NK-92 treated with Interleukin-12 subunit alpha and Interleukin-12 subunit beta, amount 100 ng/mL, for 24 hours (cell line): ENCODE results near the gene DARS1.

Experiments used
- DNase-seq: peaks from one replicate; lab custom pipeline; 2025; lab: John Stamatoyannopoulos, UW

The DARS1 gene

DNA sequence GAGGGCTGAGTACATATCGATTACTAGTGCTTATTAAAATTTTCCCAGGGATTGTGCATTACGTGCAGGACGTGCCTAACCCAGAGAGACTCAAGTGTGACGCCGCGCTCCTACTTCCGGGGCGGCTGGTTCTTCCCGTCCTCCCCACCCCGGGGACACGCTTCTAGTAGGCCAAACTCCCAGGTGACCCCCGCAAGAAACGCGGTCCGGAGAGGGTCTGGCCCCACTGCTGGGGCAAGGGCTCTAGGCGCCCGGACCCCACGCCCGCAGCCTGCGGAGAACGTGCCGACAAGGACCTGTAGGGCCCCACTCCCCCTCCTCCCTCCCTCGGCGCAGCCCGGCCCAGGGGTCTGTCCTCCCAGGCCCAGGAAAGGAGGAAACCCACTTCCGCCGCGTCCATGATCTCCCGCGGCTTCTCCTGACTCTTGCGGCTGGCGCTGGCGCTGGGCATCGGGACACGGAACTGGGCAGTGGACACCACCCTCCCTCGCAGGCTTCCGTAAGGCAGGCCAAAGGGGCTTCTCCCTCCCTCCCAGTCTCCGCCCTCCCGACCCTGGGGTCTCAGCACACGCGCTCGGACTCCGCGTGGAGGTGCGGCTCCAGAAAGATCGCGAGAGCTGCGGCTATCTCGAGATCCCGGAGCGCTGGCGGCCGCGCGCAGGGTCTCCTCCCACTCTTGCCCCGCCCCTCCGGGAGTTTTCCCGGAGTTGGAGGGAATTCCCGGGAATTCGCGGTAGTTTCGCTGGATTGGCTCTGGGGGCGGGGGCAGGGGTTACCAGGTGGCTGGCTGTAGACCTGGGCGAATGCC is at the start of gene DARS1:
Gene DARS1, minus strand, starts transcription at position 609 of the 808 bp plus-strand sequence. Its CDS starts 158 bp downstream, at position 451.
- peak; percentile 84 for DNase-seq

DNA sequence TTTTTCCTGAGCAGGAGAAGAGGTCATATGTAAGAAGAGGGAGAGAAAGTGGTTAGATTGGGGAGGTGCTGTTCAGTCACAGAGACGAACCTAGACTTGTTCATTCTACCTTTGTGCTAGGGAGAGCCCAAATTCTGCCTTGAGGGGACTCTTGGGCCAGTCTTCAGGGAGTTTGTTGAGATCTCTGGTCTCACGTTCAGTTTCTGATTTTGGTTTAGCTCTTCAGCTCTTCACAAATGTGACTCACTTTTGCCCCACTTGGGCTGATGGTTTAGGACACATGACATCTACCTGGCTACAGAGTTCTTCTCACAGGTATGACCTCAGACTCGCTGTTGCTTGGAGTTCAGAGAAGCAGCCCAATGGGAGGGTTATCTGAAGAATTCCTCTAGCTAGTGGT is 49.2 kb upstream of the DARS1 start:
- no peak for DNase-seq

DNA sequence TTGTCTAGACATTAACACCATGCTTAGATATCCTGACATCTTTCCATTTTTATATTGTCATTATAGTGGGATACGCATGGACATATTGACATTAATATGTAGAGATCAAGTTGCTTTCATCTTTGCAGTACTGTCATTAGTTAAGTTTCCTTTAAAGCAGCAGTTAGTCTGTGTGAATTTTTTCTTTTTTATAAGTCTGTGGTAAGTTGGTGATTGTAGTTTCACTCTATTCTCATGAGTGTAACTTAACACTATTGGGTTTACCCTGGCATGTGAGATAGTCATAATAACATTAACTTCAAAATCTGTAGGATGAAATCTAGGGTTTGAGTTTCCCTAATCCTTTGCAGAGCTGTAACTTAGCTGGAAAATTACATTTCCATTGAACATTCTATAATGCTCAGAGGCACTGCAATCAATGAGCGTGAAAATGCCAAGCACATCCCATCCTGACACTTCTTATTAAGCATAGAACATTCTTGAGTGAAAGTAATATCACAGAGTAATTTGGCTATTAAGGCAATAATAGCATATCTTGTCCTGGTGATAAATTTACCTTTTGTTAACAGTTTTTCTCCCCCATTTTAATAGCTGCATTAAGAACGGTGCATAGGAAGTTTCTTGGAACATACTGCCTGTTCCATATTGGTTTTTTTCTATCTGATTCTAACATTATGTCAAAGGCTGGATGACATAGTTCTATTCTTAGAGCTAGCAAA is 47.5 kb upstream of the DARS1 start:
- DNase-seq: no peak

DNA sequence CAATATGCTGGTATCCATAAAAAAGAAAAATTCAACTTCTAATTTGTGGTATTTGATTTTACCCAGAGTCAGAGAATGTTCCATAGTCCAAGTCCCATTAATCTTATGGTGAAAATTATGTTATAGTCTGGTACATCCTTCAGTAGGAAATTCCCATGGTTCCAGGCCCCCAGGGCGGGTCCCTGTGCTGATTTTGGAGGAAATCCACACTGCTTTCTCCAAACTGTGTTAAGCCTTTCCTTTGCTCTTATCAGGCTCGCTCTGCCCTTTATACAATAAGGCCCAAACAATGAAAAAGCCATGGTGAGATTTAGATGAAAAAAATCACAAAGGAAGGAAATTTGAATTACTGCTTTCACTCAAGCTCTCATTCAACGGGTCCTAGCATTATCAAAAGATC is 46.8 kb upstream of the DARS1 start:
- no peak for DNase-seq

DNA sequence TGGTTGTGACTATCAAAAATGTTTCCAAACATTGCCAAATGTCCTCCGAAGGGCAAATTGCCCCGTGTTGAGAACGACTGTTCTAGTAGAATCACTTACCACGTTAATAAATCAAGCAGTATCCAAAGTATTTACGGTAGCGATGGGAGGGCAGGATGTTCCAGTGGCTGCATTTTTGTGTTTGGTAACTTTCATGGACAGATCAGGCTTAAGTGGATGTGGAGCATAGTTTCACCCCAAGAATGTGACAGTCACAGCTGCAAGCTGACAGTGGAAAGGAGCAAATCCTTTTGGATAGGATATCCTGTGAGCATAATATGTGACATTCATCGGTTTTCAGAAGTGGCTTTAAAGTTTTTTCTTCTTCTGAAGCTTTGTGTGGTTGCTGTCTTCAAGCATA is 46.3 kb upstream of the DARS1 start:
- DNase-seq: no peak

DNA sequence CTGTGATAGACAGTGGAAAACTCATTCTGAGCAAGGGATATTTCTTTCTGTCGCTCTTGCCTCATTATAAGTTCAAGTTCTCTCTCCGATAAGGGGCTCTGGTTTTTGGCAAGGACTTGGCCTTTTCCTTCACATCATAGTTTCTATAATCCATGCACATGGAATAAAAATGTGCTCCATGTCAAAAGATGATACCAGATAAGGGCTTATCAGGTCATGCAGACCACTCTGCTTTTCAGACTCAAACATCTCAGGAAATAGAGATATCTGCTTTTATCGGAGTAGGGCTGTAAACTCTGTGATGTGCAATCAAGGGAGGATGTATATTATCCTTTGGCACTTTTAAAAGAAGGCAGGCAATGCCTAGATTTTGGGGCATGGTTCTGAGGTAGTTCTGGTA is 45.0 kb upstream of the DARS1 start:
- DNase-seq: no peak

DNA sequence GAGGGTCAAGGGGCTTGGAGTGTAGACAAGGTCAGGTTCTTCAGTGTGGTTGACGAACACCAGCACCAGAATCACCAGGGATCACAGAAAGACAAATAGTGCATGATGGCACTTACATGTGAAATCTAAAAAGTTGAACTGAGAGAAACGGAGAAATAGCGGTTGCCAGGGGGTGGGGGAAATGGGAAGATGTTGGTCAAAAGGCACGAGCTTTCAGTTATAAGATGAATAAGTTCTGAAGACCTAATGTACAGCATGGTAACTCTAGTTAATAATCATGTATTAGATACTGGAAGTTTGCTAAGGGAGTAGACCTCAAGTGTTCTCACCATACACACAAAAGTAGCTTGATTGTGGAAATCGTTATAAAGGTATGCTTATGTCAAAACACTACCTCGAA is 43.7 kb upstream of the DARS1 start:
- DNase-seq: no peak

DNA sequence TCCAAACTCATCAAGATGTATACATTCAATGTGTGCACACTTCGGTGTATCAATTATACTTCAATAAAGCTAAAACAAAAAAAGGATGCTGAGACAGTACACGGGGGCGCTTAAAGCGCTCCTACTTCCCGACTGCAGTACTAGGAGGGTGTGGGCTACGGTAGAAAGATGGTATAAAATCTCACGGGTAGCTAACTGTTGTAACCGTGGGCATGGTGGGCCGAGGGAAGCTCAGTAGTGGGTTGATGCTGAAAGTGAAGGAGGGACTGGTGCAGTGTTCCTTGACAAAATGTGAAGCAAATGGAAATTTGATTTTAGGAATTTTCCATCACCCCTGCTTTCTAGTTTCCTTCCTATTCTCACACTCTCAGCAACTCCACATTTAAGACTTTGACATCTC is 42.6 kb upstream of the DARS1 start:
- DNase-seq: no peak

DNA sequence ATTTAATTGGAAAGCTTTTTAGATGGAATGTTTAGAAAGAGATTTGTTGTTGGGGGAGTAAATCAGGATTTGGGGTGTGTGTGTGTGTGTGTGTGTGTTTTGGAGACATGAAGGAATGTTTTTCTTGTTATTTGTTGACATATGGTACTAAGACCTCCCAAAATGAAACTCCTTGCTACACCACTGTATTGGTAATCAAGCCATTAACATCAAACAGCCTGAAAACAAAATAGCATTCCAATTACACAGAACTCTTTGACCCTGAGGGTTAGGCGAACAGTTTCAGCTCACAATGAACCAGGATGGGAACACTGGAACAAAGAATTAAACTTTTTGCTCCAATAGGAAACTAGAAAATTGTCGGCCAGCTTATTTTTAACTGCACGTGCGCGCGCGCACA is 41.7 kb upstream of the DARS1 start:
- no peak for DNase-seq

DNA sequence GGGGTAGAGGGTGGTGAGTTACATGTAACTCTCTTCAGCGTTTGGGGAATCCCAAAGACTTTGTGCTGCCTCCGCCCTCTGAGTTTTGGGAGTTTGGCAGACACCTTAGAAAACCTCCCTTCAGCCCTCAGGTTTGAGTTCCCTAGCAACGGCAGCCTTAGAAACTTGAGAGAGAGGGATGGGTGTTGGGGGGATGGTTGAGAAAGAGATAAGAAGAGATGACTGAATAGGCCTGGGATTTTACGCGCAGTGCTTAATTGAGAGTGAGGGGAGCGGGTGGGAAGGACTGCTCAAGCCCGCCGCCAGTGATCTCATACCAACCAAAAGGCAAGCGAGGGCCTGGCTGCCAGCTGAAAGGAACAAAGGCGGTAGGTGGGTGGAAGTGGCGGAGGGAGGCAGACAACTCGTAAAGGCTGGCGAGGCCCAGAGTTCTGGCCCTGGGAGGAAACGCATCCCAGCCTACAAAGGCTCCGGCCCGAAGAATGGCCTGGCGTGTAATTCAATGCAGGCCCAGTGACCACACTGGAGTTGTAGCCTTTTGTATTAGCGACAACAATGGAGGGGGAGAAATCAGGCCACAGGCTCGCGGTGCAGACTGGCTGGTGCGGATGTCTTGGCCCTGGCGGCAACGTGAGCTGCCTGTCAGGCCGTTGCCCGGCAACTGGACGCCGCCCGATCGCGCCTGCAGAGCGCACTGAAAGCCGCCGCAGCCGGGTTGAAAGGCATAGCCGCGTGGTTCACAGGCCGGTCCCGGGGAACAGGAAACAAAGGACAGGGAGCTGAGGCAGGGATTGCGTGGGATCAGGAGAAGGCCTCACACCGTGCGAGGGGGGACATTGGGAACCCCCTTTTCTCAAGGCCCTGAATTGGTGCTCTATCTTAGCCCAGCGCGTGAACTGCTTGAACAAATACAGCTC is 39.9 kb upstream of the DARS1 start:
- DNase-seq: no peak

DNA sequence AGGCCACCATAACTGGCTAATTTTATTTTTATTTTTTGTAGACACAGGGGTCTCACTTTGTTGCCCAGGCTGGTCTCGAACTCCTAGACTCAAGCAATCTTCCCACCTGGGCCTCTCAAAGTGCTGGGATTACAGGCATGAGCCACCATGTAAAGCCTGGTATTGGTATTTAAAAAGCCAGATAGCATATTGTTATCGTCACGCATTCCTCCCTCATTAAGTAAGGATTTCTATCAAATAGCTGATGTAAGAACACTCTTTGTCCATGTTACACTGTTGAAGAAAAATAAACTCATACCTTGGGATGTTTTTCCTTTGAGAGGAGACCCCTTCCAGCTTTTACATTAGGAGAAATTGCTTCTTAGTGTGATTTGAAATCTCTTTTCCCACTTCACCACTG is 39.2 kb upstream of the DARS1 start:
- DNase-seq: no peak

DNA sequence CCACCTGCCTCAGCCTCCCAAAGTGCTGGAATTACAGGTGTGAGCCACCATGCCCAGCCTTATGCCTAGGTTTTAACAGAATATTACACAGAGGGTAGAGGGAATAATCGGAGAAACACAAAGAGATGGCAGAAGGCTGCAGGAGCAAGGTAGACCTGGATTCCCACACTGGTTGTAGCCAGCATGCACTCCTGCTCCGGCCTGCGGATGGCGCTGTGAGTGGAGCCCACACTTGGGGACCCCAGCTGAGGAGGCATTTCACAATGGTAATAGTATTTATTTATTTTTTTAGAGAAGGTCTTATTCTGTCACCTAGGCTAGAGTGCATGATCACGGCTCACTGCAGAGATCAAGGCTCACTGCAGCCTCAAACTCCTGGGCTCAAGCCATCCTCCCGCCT is 38.8 kb upstream of the DARS1 start:
- no peak for DNase-seq

DNA sequence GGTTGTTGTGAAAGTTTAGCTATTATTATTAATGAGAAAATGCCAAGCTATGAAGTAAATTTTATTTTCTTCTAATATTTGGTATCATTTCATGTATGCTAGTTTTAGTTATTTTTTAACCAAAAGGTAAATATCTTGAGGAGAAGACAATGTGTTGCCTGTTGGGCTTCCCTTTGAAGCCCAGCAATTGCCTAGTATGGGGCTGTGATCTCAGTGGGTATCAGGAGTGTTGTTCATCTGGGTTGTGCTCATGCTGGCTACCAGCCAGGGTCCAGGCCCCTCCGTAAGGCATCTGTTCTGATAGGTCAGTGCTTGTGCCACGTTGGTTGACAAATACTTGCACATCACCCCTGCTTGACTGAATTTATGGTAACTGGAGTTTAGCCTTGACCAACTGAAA is 38.0 kb upstream of the DARS1 start:
- DNase-seq: no peak

DNA sequence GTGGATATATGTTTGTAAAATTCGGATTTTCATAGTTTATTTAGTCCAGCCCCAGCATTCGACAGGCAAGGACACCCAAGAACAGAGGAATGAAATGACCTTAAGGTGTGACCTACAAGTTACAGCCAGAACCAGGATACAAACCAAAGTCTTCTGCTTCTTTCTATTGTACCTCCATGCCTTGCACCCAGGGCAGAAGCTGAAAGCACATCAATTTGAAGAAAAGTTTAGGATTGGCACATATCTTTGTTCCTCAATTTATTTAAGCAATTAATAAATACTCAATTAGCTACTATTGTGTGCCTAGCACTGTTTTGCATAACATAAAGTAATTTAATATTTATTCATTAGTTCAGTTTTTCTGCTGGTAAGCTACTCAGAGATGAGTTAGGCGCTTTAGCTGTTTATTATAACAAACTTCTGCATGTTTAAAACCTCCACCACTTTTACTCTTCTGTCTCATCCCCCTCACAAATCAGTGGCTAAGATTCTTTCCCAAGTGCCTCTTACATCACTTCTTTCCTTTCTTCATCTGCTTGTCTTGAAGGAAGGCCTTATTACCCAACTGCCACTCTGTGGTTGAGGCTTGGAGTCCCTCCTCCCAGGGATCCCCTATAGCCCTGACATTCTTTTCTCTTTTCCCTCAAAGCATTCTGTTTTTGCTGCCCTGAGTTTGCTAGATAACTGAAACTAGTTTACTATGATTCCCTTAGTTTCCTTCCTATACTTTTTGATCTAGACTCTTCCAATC is 37.1 kb upstream of the DARS1 start:
- no peak for DNase-seq

DNA sequence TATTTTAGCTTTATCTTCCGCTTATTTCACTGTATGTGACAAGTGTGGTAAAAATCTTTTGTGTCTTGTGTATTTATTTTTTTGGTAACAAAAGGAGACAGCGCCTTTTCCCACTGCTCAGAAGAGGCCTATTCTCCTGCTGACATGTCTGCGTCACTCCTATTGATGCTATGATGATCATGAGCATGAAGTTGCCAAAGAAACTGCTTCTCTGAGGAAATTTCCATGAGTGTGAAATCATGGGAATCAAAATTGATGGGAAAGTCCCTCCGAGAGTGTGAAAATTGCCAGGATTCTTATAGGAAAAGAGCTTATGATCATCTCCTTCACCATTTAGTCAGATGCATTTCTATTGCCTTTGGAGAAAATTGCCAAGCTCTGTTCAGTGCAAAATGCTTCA is 36.5 kb upstream of the DARS1 start:
- DNase-seq: no peak

DNA sequence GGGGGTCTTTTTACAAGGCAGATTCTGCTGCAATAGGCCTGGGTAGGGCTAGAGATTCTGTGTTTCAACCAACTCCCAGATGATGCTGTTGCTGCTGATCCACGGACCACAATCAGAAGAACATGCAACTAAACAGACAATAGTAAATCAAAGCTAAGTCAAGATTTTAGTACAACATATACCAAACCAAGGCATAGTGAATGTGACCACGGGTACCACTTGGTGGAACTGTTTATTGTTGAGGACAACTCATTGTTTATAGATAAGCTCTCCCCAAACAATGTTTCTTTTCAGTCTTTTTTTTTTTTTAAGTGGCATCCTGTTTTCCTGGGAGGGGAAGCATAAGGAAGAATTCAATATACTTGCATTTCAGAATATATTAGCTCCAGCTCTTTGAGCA is 36.0 kb upstream of the DARS1 start:
- DNase-seq: no peak

DNA sequence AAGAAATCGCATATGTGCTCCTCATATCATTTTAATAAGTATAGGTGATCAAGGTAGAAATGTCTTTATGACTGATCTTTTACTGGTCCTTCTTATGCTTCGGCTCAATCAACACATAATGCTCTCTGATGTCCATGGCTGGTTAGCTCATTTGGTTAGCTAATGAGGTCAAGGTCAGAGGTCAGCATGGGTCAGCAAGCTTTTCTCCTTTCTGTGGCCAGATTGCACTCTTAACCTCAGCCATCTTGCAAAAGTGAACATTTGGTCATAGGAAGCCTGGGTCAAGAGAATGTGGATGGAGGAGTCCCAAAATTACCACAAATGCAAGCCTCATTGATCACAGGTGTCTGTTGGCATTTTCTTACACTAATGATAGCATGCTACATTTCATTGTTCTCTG is 35.4 kb upstream of the DARS1 start:
- no peak for DNase-seq

DNA sequence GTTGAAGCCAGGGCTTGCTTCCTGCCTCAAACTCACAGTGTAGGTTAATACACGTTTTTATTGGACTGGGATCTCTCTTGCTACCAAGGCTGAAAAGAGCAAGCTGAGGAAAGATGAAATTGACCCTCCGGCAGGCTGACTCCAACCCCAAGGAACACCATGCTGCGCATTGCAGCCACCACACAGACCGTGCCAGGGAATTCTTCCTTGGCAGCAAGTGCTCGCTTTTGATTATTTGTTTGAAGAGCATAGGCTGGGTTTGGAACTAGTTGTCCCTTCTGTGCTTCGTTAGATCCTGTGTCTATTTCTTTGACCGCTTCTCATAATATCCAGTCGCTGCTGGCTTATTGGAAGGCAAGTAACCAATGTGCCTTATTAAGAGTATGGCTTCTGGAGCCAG is 34.4 kb upstream of the DARS1 start:
- no peak for DNase-seq

DNA sequence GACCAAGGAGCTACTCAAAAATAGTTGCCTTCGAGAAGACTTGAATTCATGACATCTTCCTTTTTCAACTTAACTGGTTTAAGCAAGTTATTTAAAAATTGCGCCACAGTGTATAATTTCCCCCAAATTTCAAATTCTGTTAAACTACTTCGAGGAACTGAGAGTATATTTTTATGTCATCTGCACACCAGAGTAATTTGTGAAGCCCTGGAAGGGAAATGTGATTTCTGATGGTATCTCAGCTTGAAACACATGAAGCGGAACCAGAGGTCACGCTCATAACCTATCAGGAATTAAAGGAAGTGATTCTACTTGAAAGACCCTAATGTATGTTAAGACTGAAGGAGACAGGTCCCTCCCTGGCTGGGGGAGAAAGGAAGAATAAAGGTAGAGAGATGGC is 33.9 kb upstream of the DARS1 start:
- no peak for DNase-seq

DNA sequence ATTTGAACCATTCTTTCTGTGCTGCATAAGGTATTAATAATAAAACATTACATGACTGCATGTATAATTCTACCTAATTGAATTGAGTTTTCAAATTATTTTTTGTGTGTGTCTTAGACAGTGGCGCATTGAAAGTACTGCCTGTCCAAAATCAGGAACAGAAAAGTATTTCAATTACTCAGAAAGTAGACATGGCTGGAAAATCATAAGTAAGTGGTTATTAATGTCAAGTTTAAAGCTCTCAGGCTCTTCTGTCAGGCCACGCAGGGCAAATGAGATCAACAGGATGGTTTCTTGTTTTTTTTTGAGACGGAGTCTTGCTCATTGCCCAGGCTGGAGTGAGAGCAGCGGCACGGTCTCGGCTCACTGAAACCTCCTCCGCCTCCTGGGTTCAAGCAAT is 32.4 kb upstream of the DARS1 start:
- DNase-seq: no peak

DNA sequence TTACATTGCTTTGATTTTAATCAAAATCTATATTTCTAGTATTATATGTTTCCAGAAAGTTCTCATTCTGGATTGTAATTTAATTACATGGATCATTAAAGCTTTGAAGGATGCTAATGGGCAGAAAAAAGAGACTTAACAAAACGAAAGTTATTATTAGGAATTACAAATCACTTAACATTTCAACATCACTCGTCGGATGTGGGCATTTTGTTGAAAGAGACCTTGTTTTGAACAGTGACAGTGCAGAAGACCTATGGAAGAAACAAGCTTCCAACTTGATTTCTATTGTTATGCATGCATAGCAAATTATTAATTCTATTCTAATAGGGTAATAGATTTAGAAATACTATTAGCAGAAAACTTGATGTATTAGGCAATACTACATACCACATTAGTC is 31.4 kb upstream of the DARS1 start:
- no peak for DNase-seq

DNA sequence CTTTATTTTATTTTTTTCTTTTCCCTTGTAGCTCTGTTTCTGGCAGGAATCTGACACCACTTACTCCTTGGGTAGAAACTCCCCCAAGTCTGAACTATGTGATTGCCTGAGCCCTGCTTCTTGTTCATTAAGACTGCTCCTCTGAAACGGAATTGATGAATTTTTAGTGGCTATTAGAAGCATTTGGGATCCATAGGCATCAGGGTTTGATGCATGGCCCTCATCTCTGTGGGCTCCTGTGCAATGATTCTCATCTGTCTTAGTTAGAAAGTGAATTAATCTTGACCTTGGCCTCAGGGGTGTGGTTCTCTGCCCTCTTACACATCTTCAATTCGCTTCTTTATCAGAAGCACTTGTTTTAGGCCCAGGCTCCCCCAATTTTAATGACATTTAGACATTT is 31.0 kb upstream of the DARS1 start:
- DNase-seq: no peak
